ENCODE data around the gene DCTN2. TPM values are rescaled to one million over a fixed set of nuclear protein-coding genes. Genes with fewer than 3 reads are reported as not detected.

Gene DCTN2
- total RNA-seq, 1 donor from 2014 or later, result 107 TPM

DNA sequence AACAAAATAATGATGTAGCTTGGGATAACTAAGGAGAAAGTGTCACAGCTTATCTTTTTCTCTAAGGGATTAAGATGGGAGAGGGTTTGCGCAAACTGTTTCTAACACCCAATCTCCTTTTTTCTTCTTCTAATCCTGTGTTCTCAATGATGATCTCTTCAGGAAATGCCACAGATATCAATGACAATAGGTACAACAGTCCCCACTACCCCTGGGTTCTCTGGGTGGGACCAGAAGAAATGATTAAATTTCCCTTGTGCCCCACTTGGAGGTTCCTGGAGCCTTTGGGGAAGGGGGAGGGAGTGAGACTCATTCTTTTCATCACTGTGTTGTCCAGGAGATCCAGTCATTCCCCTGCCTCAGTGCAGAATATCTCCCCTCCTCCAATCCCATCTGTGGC, 35.4 kb upstream of the DCTN2 start:
- no peak overlapping the region for H3K4me3 ChIP-seq (ENCODE audit: insufficient read depth, low read depth, low read length)
- no peak overlapping the region for H2AFZ ChIP-seq (ENCODE audit: low read depth, low read length)
- no peak overlapping the region for H3K4me3 Mint-ChIP-seq (ENCODE audit: unreplicated experiment)
- H3K9me3 Mint-ChIP-seq (ENCODE audit: unreplicated experiment), result peaks cover 2% of the 10 kb centered on the region
- peaks cover 11% of the 10 kb centered on the region for H3K27me3 Mint-ChIP-seq (ENCODE audit: low read depth, unreplicated experiment)
- no peaks in the 10 kb centered on the region for H3K79me2 ChIP-seq (ENCODE audit: insufficient read depth, low read length)
- H3K36me3 ChIP-seq (ENCODE audit: insufficient read depth, low read length), result no peaks in the 10 kb centered on the region
- peaks cover 8% of the 10 kb centered on the region for H3K4me1 Mint-ChIP-seq (ENCODE audit: low read depth, unreplicated experiment)
- no peak overlapping the region for H3K27ac Mint-ChIP-seq (ENCODE audit: unreplicated experiment)
- H3K27ac ChIP-seq (ENCODE audit: low read depth, low read length), result no peak overlapping the region
- H3K4me1 ChIP-seq (ENCODE audit: insufficient read depth, low read length), result no peaks in the 10 kb centered on the region
- no peak overlapping the region for H3K9ac ChIP-seq (ENCODE audit: low read length)
- no peaks in the 10 kb centered on the region for H3K27me3 ChIP-seq (ENCODE audit: insufficient read depth, low read length)
- H3K4me2 ChIP-seq (ENCODE audit: low read length), result no peak overlapping the region
- H3K9me3 ChIP-seq (ENCODE audit: insufficient read depth, low read depth, low read length), result no peaks in the 10 kb centered on the region
- peaks cover 25% of the 10 kb centered on the region for H3K36me3 Mint-ChIP-seq (ENCODE audit: low read depth, unreplicated experiment)
- DNase-seq (ENCODE audit: low read depth) (no peak), FAIRE-seq (no peak)
- H4K20me1 ChIP-seq (ENCODE audit: insufficient read depth, low read length), result no peaks in the 10 kb centered on the region
- no peak for TF ChIP-seq EZH2 (IDR thresholded peaks at IDR 0.05; ENCODE audit: insufficient read depth, low read length)
- TF ChIP-seq, protein P1, sequence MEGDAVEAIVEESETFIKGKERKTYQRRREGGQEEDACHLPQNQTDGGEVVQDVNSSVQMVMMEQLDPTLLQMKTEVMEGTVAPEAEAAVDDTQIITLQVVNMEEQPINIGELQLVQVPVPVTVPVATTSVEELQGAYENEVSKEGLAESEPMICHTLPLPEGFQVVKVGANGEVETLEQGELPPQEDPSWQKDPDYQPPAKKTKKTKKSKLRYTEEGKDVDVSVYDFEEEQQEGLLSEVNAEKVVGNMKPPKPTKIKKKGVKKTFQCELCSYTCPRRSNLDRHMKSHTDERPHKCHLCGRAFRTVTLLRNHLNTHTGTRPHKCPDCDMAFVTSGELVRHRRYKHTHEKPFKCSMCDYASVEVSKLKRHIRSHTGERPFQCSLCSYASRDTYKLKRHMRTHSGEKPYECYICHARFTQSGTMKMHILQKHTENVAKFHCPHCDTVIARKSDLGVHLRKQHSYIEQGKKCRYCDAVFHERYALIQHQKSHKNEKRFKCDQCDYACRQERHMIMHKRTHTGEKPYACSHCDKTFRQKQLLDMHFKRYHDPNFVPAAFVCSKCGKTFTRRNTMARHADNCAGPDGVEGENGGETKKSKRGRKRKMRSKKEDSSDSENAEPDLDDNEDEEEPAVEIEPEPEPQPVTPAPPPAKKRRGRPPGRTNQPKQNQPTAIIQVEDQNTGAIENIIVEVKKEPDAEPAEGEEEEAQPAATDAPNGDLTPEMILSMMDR (IDR thresholded peaks at IDR 0.05; ENCODE audit: insufficient read depth, low read depth, low read length), result no peak

DNA sequence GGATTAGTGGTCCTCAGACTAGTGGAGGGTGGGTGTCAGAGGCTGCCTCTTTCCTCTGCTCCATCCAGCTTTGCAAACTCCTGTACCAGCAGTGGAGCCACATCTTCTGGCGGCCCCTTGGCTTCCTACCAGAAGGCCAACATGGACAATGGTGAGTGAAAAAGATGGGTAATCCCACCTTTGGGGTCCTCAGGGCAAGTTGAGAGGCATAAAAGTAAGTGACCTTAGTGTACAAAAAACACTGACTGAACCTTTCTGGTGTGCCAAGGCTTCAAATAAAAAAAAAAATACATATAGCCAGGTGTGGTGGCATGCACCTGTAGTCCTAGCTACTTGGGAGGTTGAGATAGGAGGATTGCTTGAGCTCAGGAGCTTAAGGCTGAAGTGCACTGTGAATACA, 34.8 kb upstream of the DCTN2 start:
- DNase-seq (ENCODE audit: low read depth) (no peak), FAIRE-seq (no peak)
- Histone ChIP-seq H3K9me3 (ENCODE audit: insufficient read depth, low read depth, low read length) (no peaks in the 10 kb centered on the region), H3K4me2 (ENCODE audit: low read length) (no peak overlapping the region), H3K36me3 (ENCODE audit: insufficient read depth, low read length) (no peaks in the 10 kb centered on the region), H4K20me1 (ENCODE audit: insufficient read depth, low read length) (no peaks in the 10 kb centered on the region), H3K4me3 (ENCODE audit: insufficient read depth, low read depth, low read length) (no peak overlapping the region), H3K79me2 (ENCODE audit: insufficient read depth, low read length) (no peaks in the 10 kb centered on the region), H2AFZ (ENCODE audit: low read depth, low read length) (no peak overlapping the region), H3K9ac (ENCODE audit: low read length) (no peak overlapping the region), H3K27me3 (ENCODE audit: insufficient read depth, low read length) (no peaks in the 10 kb centered on the region), H3K4me1 (ENCODE audit: insufficient read depth, low read length) (no peaks in the 10 kb centered on the region), H3K27ac (ENCODE audit: low read depth, low read length) (no peak overlapping the region)
- peaks cover 3% of the 10 kb centered on the region for H3K9me3 Mint-ChIP-seq (ENCODE audit: unreplicated experiment)
- TF ChIP-seq, protein P1 (IDR thresholded peaks at IDR 0.05; ENCODE audit: insufficient read depth, low read depth, low read length), result no peak
- TF ChIP-seq EZH2 (IDR thresholded peaks at IDR 0.05; ENCODE audit: insufficient read depth, low read length), result no peak
- H3K27me3 Mint-ChIP-seq (ENCODE audit: low read depth, unreplicated experiment), result peaks cover 11% of the 10 kb centered on the region
- peaks cover 9% of the 10 kb centered on the region for H3K4me1 Mint-ChIP-seq (ENCODE audit: low read depth, unreplicated experiment)
- no peak overlapping the region for H3K4me3 Mint-ChIP-seq (ENCODE audit: unreplicated experiment)
- H3K36me3 Mint-ChIP-seq (ENCODE audit: low read depth, unreplicated experiment), result peaks cover 26% of the 10 kb centered on the region
- no peak overlapping the region for H3K27ac Mint-ChIP-seq (ENCODE audit: unreplicated experiment)

DNA sequence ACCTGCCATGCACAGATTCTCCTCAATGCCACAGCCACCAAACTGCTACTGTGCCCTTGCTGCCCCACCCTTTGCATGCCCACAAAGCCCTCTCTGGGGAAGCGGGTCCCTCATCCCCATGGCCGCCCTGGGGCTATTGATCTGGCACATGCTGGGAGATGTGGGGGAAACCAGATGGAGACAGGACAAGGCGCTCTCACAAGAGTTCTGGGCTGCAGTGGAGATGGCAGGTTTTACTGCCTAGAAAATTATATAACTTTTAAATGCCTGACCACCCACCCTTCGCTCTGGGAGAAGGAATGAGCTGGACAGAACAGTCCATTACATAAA, 33.4 kb upstream of the DCTN2 start:
- Histone ChIP-seq H3K79me2 (ENCODE audit: insufficient read depth, low read length) (no peaks in the 10 kb centered on the region), H3K36me3 (ENCODE audit: insufficient read depth, low read length) (no peaks in the 10 kb centered on the region), H2AFZ (ENCODE audit: low read depth, low read length) (no peak overlapping the region), H3K27ac (ENCODE audit: low read depth, low read length) (no peak overlapping the region), H4K20me1 (ENCODE audit: insufficient read depth, low read length) (no peaks in the 10 kb centered on the region), H3K4me3 (ENCODE audit: insufficient read depth, low read depth, low read length) (no peak overlapping the region), H3K27me3 (ENCODE audit: insufficient read depth, low read length) (no peaks in the 10 kb centered on the region), H3K4me1 (ENCODE audit: insufficient read depth, low read length) (no peaks in the 10 kb centered on the region), H3K4me2 (ENCODE audit: low read length) (no peak overlapping the region), H3K9me3 (ENCODE audit: insufficient read depth, low read depth, low read length) (no peaks in the 10 kb centered on the region), H3K9ac (ENCODE audit: low read length) (no peak overlapping the region)
- TF ChIP-seq, protein P1 (IDR thresholded peaks at IDR 0.05; ENCODE audit: insufficient read depth, low read depth, low read length), result no peak
- TF ChIP-seq EZH2 (IDR thresholded peaks at IDR 0.05; ENCODE audit: insufficient read depth, low read length), result no peak
- peaks cover 10% of the 10 kb centered on the region for H3K9me3 Mint-ChIP-seq (ENCODE audit: unreplicated experiment)
- H3K4me1 Mint-ChIP-seq (ENCODE audit: low read depth, unreplicated experiment), result peaks cover 11% of the 10 kb centered on the region
- DNase-seq (ENCODE audit: low read depth) (no peak), FAIRE-seq (no peak)
- H3K4me3 Mint-ChIP-seq (ENCODE audit: unreplicated experiment), result no peak overlapping the region
- H3K27ac Mint-ChIP-seq (ENCODE audit: unreplicated experiment), result no peak overlapping the region
- peaks cover 36% of the 10 kb centered on the region for H3K36me3 Mint-ChIP-seq (ENCODE audit: low read depth, unreplicated experiment)
- H3K27me3 Mint-ChIP-seq (ENCODE audit: low read depth, unreplicated experiment), result peaks cover 11% of the 10 kb centered on the region

All from astrocyte (in vitro differentiated cells and primary cell).